SK-N-SH (cell line): ENCODE data around the gene BEND5. TPM values are rescaled to one million over a fixed set of nuclear protein-coding genes. Genes with fewer than 3 reads are reported as not detected.

ENCODE experiments used
- CTCF ChIA-PET: fragments of 300-600, 350-600 bp; formaldehyde crosslinking; extraction: SDS; loops from one replicate; lab custom pipeline; 2021; lab: Yijun Ruan, JAX
- POLR2A ChIA-PET: fragments of 350-600 bp; sonication (Branson Sonifier 250); formaldehyde crosslinking; extraction: SDS; loops from one replicate; lab custom pipeline; 2020; ENCODE audit warnings: antibody characterized with exemption, inconsistent platforms; lab: Yijun Ruan, JAX
- DNase-seq: peaks from one replicate; pipeline ENCODE4 v3.0.0; 2012
- H2AFZ ChIP-seq: fragments of 200-600 bp; sonication (generic); 2 replicates; pipeline ENCODE4 v1.8.1; 2016; ENCODE audit warnings: antibody characterized with exemption, mild to moderate bottlenecking, low read depth
- H3F3A ChIP-seq: fragments of 200-600 bp; sonication (generic); replicated peaks from 2 replicates; pipeline ENCODE3; 2016; ENCODE audit warnings: antibody characterized with exemption, mild to moderate bottlenecking; ENCODE audit not compliant: insufficient read depth
- H3K27ac ChIP-seq, 2 experiments: fragments of 200-500 bp in 1 of 2; fragments of 200-600 bp in 1 of 2; sonication (Bioruptor generic) in 1 of 2; sonication (generic), shearing (Covaris generic) in 1 of 2; 2 replicates each; pipeline versions ENCODE4 v1.5.1 to v1.6.1; 2014 to 2016; ENCODE audit warnings: low read depth in 2 of 2, inconsistent platforms in 1 of 2, low read length in 1 of 2, mild to moderate bottlenecking in 1 of 2, mixed read lengths in 1 of 2
- H3K27me3 ChIP-seq: fragments of 200-600 bp; sonication (generic), shearing (Covaris generic); 2 replicates; pipeline ENCODE4 v1.6.1; 2016; ENCODE audit warnings: mixed run types; ENCODE audit not compliant: insufficient read depth
- H3K36me3 ChIP-seq, 2 experiments: fragments of 200-500 bp in 1 of 2; fragments of 200-600 bp in 1 of 2; sonication (Bioruptor generic) in 1 of 2; sonication (generic) in 1 of 2; replicated peaks in 1 of 2; 2 replicates each; pipeline versions ENCODE3 to v1.5.1; 2014 to 2016; ENCODE audit warnings: low read length in 1 of 2, mild to moderate bottlenecking in 1 of 2; ENCODE audit not compliant: insufficient read depth in 2 of 2, control insufficient read depth in 1 of 2
- H3K4me1 ChIP-seq, 2 experiments: fragments of 200-500 bp in 1 of 2; fragments of 200-600 bp in 1 of 2; sonication (Bioruptor generic) in 1 of 2; sonication (generic), shearing (Covaris generic) in 1 of 2; 2 replicates each; pipeline versions ENCODE4 v1.5.1 to v1.6.1; 2014 to 2016; ENCODE audit warnings: low read depth in 1 of 2, low read length in 1 of 2, mixed run types in 1 of 2; ENCODE audit not compliant: insufficient read depth in 2 of 2, control insufficient read depth in 1 of 2
- H3K4me2 ChIP-seq: fragments of 200-600 bp; sonication (generic), shearing (Covaris generic); 2 replicates; pipeline ENCODE4 v1.6.1; 2017; ENCODE audit warnings: mixed run types
- H3K4me3 ChIP-seq, 2 experiments: fragments of 200-500 bp in 1 of 2; fragments of 200-600 bp in 1 of 2; sonication (Bioruptor generic) in 1 of 2; sonication (generic), shearing (Covaris generic) in 1 of 2; 2 replicates each; pipeline versions ENCODE4 v1.5.1 to v1.8.1; 2014 to 2016; ENCODE audit warnings: low read depth in 2 of 2, inconsistent platforms in 1 of 2, low read length in 1 of 2, mild to moderate bottlenecking in 1 of 2, mixed read lengths in 1 of 2, moderate library complexity in 1 of 2
- H3K79me2 ChIP-seq: fragments of 200-600 bp; sonication (generic); 2 replicates; pipeline ENCODE4 v1.8.1; 2017; ENCODE audit warnings: mild to moderate bottlenecking; ENCODE audit not compliant: insufficient read depth
- H3K9ac ChIP-seq: fragments of 200-600 bp; sonication (generic); 2 replicates; pipeline ENCODE4 v1.6.1; 2017; ENCODE audit warnings: mixed run types
- H3K9me2 ChIP-seq: fragments of 200-600 bp; sonication (generic); 2 replicates; pipeline ENCODE4 v1.6.1; 2017; ENCODE audit warnings: mixed run types
- H3K9me3 ChIP-seq: fragments of 200-600 bp; sonication (generic); 2 replicates; pipeline ENCODE4 v1.6.1; 2017; ENCODE audit warnings: mixed run types, mild to moderate bottlenecking, moderate library complexity
- H4K20me1 ChIP-seq: fragments of 200-600 bp; sonication (generic); 2 replicates; pipeline ENCODE4 v1.6.1; 2017; ENCODE audit warnings: mild to moderate bottlenecking, mixed run types; ENCODE audit not compliant: insufficient read depth
- EP300 ChIP-seq, 2 experiments: IDR thresholded peaks; 2 replicates each; pipeline versions ENCODE4 v1.4.0 to v1.6.1; 2012; ENCODE audit warnings: borderline replicate concordance in 1 of 2, low read depth in 1 of 2, low read length in 1 of 2
- EZH2phosphoT487 ChIP-seq: fragments of 200-600 bp; sonication (generic); IDR thresholded peaks from 2 replicates; pipeline ENCODE4 v1.6.1; 2017; ENCODE audit warnings: low read depth, mixed run types, mild to moderate bottlenecking, antibody characterized with exemption, moderate library complexity, borderline replicate concordance
- GABPA ChIP-seq: IDR thresholded peaks from 2 replicates; pipeline ENCODE4 v1.4.0; 2012; ENCODE audit warnings: low read depth, mild to moderate bottlenecking
- JUND ChIP-seq: IDR thresholded peaks from 2 replicates; pipeline ENCODE4 v1.4.0; 2012
- MEF2A ChIP-seq: IDR thresholded peaks from 2 replicates; pipeline ENCODE4 v1.4.0; 2012; ENCODE audit warnings: low read depth, borderline replicate concordance
- NFIC ChIP-seq: IDR thresholded peaks from 2 replicates; pipeline ENCODE4 v1.4.0; 2012; ENCODE audit warnings: borderline replicate concordance
- NRF1 ChIP-seq: IDR thresholded peaks from 2 replicates; pipeline ENCODE4 v1.6.1; 2012; ENCODE audit warnings: low read depth, mild to moderate bottlenecking, low read length
- PBX3 ChIP-seq: IDR thresholded peaks from 2 replicates; pipeline ENCODE4; 2012
- RAD21 ChIP-seq: IDR thresholded peaks from 2 replicates; pipeline ENCODE4 v1.6.1; 2012; ENCODE audit warnings: mild to moderate bottlenecking, low read length
- RCOR1 ChIP-seq: fragments of 150-350 bp; IDR thresholded peaks from 2 replicates; pipeline ENCODE4 v1.6.1; 2017; ENCODE audit warnings: antibody characterized with exemption, low read length
- RFX5 ChIP-seq: IDR thresholded peaks from 2 replicates; pipeline ENCODE4 v1.6.1; 2012; ENCODE audit warnings: mild to moderate bottlenecking, improper control_type of control experiment, low read length
- SIN3A ChIP-seq: IDR thresholded peaks from 2 replicates; pipeline ENCODE4 v1.6.1; 2012; ENCODE audit warnings: low read depth, mild to moderate bottlenecking, low read length, moderate library complexity, borderline replicate concordance
- SMC3 ChIP-seq: IDR thresholded peaks from 2 replicates; pipeline ENCODE4 v1.6.1; 2012; ENCODE audit warnings: low read depth, low read length, improper control_type of control experiment
- TAF1 ChIP-seq: IDR thresholded peaks from 2 replicates; pipeline ENCODE4 v1.6.1; 2012; ENCODE audit warnings: low read depth, mild to moderate bottlenecking, low read length, moderate library complexity, borderline replicate concordance
- TEAD4 ChIP-seq: IDR thresholded peaks from 2 replicates; pipeline ENCODE4 v1.4.0; 2012; ENCODE audit warnings: mild to moderate bottlenecking, borderline replicate concordance; ENCODE audit not compliant: insufficient read depth
- YY1 ChIP-seq: IDR thresholded peaks from 2 replicates; pipeline ENCODE4 v1.4.0; 2012; ENCODE audit warnings: low read depth, mild to moderate bottlenecking
- WGBS: methylation state at CpG from one replicate; pipeline ENCODE4 v1.1.6; 2017; ENCODE audit warnings: low lambda C conversion rate; 5-methylcytosine and 5-hydroxymethylcytosine counted together
- polyA plus RNA-seq, 3 experiments: library from polyadenylated mRNA; depleted of rRNA; stranded (reverse); fragments of >200 nt; gene quantifications; 2 replicates each; pipeline ENCODE4 v1.2.3, GENCODE V29; 2012
- TF ChIP-seq, protein P1 (sequence below): IDR thresholded peaks from 2 replicates; pipeline ENCODE4 v1.4.0; 2012; ENCODE audit warnings: low read depth
- TF ChIP-seq, protein P2 (sequence below): fragments of 150-350 bp; IDR thresholded peaks from 2 replicates; pipeline ENCODE4 v1.6.1; 2017; ENCODE audit warnings: antibody characterized with exemption, low read length, low read depth, borderline replicate concordance
- TF ChIP-seq, protein P3 (sequence below): fragments of 150-350 bp; IDR thresholded peaks from 2 replicates; pipeline ENCODE4 v1.6.1; 2016; ENCODE audit warnings: mild to moderate bottlenecking, low read depth, low read length

The BEND5 gene
- polyA plus RNA-seq, 1 of the 3 experiments (the other 2 are of a cell fraction): 5.6 TPM

DNA sequence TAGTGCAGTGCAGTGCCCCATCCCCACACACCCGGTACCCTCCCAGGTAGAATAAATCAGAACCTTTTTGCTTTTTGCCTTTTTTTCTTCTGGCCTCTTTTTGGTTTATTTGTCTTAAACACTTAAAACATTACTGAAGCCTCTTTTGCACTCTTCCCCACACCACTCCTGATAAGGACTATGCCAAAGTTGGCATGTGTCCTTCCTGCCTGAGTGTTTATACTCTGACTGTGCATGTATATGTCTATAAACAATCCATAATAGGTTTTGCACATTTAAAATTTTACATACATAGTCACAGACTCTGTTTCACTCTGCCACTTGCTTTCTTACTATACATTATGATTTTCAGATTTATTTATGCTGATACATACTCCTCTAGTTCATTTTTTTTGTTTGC, 59.6 kb downstream of the BEND5 start:
- ChIA-PET CTCF (interaction anchor here (1.2 to 2.1 kb wide), 2 partner anchors 40 to 144 kb away, joined by 3 to 7 read pairs; no protein-coding TSS in a partner anchor), POLR2A (no interaction called here)
- Histone ChIP-seq H3K36me3 (no peaks in the 10 kb centered on the region), H3K4me2 (no peak overlapping the region), H3K9me3 (no peaks in the 10 kb centered on the region), H3K4me1 (peaks cover 0 to 9% of the 10 kb centered on the region in 2 experiments; a peak in 2 of 4 replicates), H3K79me2 (no peaks in the 10 kb centered on the region), H3K27ac (no peak overlapping the region), H2AFZ (no peak overlapping the region), H3F3A (no peaks in the 10 kb centered on the region), H3K9me2 (no peaks in the 10 kb centered on the region), H3K27me3 (no peaks in the 10 kb centered on the region), H3K9ac (no peak overlapping the region), H4K20me1 (no peaks in the 10 kb centered on the region), H3K4me3 (no peak overlapping the region)
- TF ChIP-seq MEF2A: no peak
- 93% methylated on average over 1 of the region's 1 CpG for WGBS
- no peak for DNase-seq

DNA sequence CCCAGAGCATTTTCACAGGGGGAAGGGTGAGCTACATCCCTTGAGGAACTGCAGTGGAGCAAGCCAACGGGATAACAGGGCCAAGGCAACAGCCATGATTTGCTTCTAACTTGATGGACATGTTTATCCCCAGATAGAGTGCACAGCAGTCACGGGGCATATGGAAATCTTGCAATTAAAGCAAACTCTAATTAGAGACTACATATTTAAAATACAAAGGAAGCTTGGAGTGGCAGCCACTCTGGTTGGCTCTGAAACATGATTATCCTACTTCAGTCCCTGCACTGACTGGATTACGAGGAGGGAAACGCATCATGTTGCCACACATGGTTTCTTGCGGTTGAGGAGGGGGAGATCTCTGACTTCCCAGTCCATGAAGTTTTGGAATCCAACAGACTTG, 60.8 kb downstream of the BEND5 start:
- Histone ChIP-seq H3K4me3 (no peak overlapping the region), H3K9me3 (no peaks in the 10 kb centered on the region), H3K36me3 (no peaks in the 10 kb centered on the region), H2AFZ (no peak overlapping the region), H3K9me2 (no peaks in the 10 kb centered on the region), H3K27me3 (no peaks in the 10 kb centered on the region), H3K4me2 (no peak overlapping the region), H3F3A (no peaks in the 10 kb centered on the region), H4K20me1 (no peaks in the 10 kb centered on the region), H3K9ac (no peak overlapping the region), H3K27ac (no peak overlapping the region), H3K79me2 (no peaks in the 10 kb centered on the region), H3K4me1 (peaks cover 0 to 20% of the 10 kb centered on the region in 2 experiments; a peak in 2 of 4 replicates)
- 69% methylated on average over 5 of the region's 5 CpGs for WGBS
- POLR2A ChIA-PET: no interaction called here
- no peak for TF ChIP-seq NFIC
- TF ChIP-seq EZH2phosphoT487: no peak
- TF ChIP-seq, protein P1, sequence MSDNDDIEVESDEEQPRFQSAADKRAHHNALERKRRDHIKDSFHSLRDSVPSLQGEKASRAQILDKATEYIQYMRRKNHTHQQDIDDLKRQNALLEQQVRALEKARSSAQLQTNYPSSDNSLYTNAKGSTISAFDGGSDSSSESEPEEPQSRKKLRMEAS: no peak
- TF ChIP-seq RAD21: no peak
- no peak for TF ChIP-seq PBX3
- TF ChIP-seq JUND: no peak
- TF ChIP-seq SMC3: no peak
- TF ChIP-seq EP300 (IDR thresholded peaks at IDR 0.05; ENCODE audit: borderline replicate concordance in 1 of 2, low read depth in 1 of 2, low read length in 1 of 2): no peak
- TF ChIP-seq SIN3A: no peak
- TF ChIP-seq, protein P2, sequence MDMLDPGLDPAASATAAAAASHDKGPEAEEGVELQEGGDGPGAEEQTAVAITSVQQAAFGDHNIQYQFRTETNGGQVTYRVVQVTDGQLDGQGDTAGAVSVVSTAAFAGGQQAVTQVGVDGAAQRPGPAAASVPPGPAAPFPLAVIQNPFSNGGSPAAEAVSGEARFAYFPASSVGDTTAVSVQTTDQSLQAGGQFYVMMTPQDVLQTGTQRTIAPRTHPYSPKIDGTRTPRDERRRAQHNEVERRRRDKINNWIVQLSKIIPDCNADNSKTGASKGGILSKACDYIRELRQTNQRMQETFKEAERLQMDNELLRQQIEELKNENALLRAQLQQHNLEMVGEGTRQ: no peak
- TF ChIP-seq NRF1: no peak
- TF ChIP-seq GABPA: no peak
- no peak for TF ChIP-seq TAF1
- no peak for TF ChIP-seq RCOR1
- TF ChIP-seq, protein P3, sequence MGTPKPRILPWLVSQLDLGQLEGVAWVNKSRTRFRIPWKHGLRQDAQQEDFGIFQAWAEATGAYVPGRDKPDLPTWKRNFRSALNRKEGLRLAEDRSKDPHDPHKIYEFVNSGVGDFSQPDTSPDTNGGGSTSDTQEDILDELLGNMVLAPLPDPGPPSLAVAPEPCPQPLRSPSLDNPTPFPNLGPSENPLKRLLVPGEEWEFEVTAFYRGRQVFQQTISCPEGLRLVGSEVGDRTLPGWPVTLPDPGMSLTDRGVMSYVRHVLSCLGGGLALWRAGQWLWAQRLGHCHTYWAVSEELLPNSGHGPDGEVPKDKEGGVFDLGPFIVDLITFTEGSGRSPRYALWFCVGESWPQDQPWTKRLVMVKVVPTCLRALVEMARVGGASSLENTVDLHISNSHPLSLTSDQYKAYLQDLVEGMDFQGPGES: no peak
- no peak for TF ChIP-seq RFX5
- TF ChIP-seq YY1: no peak
- TF ChIP-seq TEAD4: no peak
- DNase-seq: no peak
- CTCF ChIA-PET: interaction anchor here (0.6 to 2.1 kb wide), 2 partner anchors 27 to 39 kb away, joined by 3 to 7 read pairs; no protein-coding TSS in a partner anchor
